Right lobe of liver (tissue), 6 donors: ENCODE data around the gene CIROP. TPM values are rescaled to one million over a fixed set of nuclear protein-coding genes. Genes with fewer than 3 reads are reported as not detected.

Source experiments
- ATAC-seq, 4 donors: fragments of 200-7000 bp; cut with Tn5 transposase; one replicate each; pipeline ENCODE4 v1.9.1; 2020; ENCODE audit warnings: mild to moderate bottlenecking in 4 of 4, moderate library complexity in 4 of 4
- DNase-seq, 3 donors: peaks; one replicate each; pipeline ENCODE4 v3.0.0-alpha.2; 2020
- H3K27ac ChIP-seq, 3 donors: fragments of 200-600 bp; one replicate each; pipeline ENCODE4 v1.8.0; 2022
- H3K27me3 ChIP-seq, 2 donors: fragments of 200-600 bp; one replicate each; pipeline ENCODE4 v1.8.0; 2022
- H3K36me3 ChIP-seq, 4 donors: fragments of 200-600 bp; sonication (generic) in 1 of 4; one replicate each; pipeline versions ENCODE4 v1.5.1 to v1.8.0; 2017 to 2022; ENCODE audit warnings: control low read depth in 1 of 4
- H3K4me1 ChIP-seq, 4 donors: fragments of 200-600 bp; sonication (generic) in 1 of 4; one replicate each; pipeline versions ENCODE4 v1.5.1 to v1.8.0; 2017 to 2022; ENCODE audit warnings: control low read depth in 1 of 4
- H3K4me3 ChIP-seq, 3 donors: fragments of 200-600 bp; one replicate each; pipeline ENCODE4 v1.8.0; 2022
- H3K9me3 ChIP-seq, 4 donors: fragments of 200-600 bp; sonication (generic) in 1 of 4; one replicate each; pipeline versions ENCODE4 v1.5.1 to v1.8.0; 2017 to 2022; ENCODE audit warnings: control low read depth in 1 of 4
- POLR2A ChIP-seq: fragments of 450-650 bp; IDR thresholded peaks from one replicate; pipeline ENCODE4 v1.6.1; 2017; ENCODE audit warnings: antibody characterized with exemption, mild to moderate bottlenecking
- WGBS: methylation state at CpG from one replicate; pipeline ENCODE4 v1.1.6; 2018; ENCODE audit warnings: low coverage, low lambda C conversion rate; ENCODE audit not compliant: insufficient coverage; ENCODE audit errors: missing lambda C conversion rate; 5-methylcytosine and 5-hydroxymethylcytosine counted together
- intact Hi-C, 2 donors: fragments of 100-400 bp; cut with DNase I; formaldehyde crosslinking; loops; one replicate each; pipeline versions ENCODE4 v1.11.2 to v1.14.1; 2022
- long read RNA-seq: library from polyadenylated mRNA; unstranded; transcript quantifications from one replicate; pipeline ENCODE4 v2.0.0, GENCODE V29; 2019
- total RNA-seq, 6 experiments: library from RNA; depleted of rRNA in 2 of 6; stranded (reverse); fragments of >200 nt in 2 of 6; fragmentation: NEBNext Ultra II Directional in 3 of 6; extraction: Animal tissue kit (Norgen Biotek cat#: 25700) in 3 of 6; gene quantifications; one replicate each; pipeline versions ENCODE4 v1.1.0 to v1.2.4, GENCODE V29; 2016 to 2023
- TF ChIP-seq, protein P1 (sequence below), 4 donors: fragments of 200-600 bp in 3 of 4; fragments of 450-650 bp in 1 of 4; IDR thresholded peaks; one replicate each; pipeline versions ENCODE4 v1.5.1 to v1.8.0; 2016 to 2022; ENCODE audit warnings: antibody characterized with exemption in 4 of 4, mild to moderate bottlenecking in 2 of 4
- donor health status: DM: no; HTN: yes; CAD: no.
- donor health status: DM: no; HTN: no; CAD: no.
- donor health status: DM: no; HTN: no; CAD: no.
- donor health status: DM: no; HTN: yes; CAD: no.
- donor health status: DM: no; HTN: yes; CAD: no.

CIROP gene, protein sequence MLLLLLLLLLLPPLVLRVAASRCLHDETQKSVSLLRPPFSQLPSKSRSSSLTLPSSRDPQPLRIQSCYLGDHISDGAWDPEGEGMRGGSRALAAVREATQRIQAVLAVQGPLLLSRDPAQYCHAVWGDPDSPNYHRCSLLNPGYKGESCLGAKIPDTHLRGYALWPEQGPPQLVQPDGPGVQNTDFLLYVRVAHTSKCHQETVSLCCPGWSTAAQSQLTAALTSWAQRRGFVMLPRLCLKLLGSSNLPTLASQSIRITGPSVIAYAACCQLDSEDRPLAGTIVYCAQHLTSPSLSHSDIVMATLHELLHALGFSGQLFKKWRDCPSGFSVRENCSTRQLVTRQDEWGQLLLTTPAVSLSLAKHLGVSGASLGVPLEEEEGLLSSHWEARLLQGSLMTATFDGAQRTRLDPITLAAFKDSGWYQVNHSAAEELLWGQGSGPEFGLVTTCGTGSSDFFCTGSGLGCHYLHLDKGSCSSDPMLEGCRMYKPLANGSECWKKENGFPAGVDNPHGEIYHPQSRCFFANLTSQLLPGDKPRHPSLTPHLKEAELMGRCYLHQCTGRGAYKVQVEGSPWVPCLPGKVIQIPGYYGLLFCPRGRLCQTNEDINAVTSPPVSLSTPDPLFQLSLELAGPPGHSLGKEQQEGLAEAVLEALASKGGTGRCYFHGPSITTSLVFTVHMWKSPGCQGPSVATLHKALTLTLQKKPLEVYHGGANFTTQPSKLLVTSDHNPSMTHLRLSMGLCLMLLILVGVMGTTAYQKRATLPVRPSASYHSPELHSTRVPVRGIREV
- not detected for total RNA-seq
- long read RNA-seq, result 0 reads

DNA sequence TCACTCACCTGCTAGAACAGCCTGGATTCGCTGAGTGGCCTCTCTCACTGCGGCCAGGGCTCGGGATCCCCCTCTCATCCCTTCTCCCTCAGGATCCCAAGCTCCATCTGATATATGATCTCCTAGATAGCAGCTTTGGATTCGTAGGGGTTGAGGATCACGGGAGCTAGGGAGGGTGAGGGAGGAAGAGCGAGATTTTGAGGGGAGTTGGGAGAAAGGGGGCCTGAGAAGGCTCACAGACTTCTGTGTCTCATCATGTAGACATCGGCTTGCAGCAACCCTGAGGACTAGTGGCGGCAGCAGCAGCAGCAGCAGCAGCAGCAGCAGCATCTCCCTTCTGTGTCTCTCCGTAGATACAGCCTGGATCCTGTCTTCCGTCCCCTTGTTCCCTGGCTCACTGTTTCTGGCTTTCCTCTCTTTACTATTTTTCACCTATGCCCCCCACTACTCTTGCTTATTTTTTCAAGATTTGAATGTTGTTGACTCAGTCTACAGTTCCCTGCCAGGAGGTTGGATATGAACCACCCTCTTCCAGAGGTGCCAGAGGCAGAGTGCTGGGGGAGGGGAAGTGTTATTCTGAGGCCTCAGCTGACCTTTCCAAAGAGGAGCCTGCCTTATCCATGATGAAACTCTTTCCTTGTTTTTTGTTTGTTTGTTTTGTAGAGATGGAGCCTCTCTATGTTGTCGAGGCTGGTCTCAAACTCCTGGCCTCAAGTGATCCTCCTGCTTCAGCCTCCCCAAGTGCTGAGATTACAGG, at the start of gene CIROP:
CIROP (minus strand) TSS at position 399 of the 757 bp plus-strand sequence; CDS start at position 330, 69 bp downstream.
- 59% methylated on average over 9 of the region's 11 CpGs for whole genome bisulfite sequencing
- Histone ChIP-seq H3K9me3 (no peaks in the 10 kb centered on the region), H3K4me3 (no peak within 1 kb of the TSS), H3K4me1 (peaks cover 0 to under 1% (median 0%) of the 10 kb centered on the region in 4 donors), H3K36me3 (no peaks in the 10 kb centered on the region), H3K27me3 (no peaks in the 10 kb centered on the region), H3K27ac (no peak within 1 kb of the TSS)
- DNase-seq, result no peak
- intact Hi-C loops, result no loop called here
- TF ChIP-seq, protein P1, sequence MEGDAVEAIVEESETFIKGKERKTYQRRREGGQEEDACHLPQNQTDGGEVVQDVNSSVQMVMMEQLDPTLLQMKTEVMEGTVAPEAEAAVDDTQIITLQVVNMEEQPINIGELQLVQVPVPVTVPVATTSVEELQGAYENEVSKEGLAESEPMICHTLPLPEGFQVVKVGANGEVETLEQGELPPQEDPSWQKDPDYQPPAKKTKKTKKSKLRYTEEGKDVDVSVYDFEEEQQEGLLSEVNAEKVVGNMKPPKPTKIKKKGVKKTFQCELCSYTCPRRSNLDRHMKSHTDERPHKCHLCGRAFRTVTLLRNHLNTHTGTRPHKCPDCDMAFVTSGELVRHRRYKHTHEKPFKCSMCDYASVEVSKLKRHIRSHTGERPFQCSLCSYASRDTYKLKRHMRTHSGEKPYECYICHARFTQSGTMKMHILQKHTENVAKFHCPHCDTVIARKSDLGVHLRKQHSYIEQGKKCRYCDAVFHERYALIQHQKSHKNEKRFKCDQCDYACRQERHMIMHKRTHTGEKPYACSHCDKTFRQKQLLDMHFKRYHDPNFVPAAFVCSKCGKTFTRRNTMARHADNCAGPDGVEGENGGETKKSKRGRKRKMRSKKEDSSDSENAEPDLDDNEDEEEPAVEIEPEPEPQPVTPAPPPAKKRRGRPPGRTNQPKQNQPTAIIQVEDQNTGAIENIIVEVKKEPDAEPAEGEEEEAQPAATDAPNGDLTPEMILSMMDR (IDR thresholded peaks at IDR 0.05), result no peak
- no peak for TF ChIP-seq POLR2A
- no peak for ATAC-seq

DNA sequence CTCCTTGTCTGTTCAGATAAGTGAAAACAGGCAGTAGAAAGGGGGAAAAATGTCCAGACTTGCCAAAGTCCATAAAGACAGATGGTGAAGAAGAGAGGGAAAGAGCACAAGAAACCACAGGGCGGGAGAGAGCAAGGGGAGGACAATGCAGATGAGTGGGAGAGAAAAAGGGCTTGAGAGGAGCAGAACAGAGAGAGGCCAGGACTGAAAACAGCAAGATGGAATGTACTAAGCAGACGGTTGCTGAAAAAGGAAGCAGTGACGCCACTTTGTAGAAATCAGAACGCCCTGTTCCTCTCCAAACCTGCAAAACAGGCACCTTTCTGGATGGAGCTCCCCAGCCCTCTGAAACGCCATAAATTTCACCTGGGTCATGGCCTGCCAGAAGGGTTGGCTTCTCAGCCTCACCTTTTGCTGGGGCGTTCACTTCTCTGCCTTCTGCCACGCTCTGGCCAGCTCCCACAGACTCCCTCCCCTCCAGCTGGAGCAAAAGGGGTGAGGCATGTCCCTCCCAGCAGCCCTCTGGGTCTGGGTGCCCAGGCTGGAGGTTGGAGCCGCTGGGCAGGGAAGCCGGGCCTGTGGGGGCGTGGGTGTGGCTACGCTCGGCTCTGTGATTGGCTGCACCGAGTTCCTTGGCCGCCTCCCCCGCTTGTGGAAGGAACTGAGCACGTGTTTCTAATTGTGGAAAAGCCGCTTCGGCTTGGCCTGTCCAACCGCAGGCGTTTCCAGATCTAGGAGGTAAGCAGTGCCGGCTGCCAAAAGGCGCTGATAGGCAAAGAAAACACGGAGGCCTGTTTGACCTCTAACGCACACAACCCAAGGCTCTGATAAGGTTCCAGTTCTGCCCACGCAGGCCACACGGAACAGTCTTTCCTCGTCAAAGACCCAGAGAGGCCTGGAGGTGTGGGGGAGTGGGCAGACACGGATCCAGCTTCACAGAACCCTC, 49.3 kb upstream of the CIROP start:
- H3K27ac ChIP-seq, result peak overlapping the region; percentile 3 to 43 (median 39)
- no peak overlapping the region for H3K4me3 ChIP-seq
- ATAC-seq (peak; percentile 78 to 84 (median 80)), DNase-seq (peak; percentile 65 to 77 (median 73))
- no peaks in the 10 kb centered on the region for H3K4me1 ChIP-seq
- no peaks in the 10 kb centered on the region for H3K36me3 ChIP-seq
- TF ChIP-seq, protein P1 (IDR thresholded peaks at IDR 0.05), result no peak
- TF ChIP-seq POLR2A, result peak; percentile 20
- H3K9me3 ChIP-seq, result no peaks in the 10 kb centered on the region
- WGBS, result 28% methylated on average over 10 of the region's 28 CpGs
- intact Hi-C loops, result no loop called here
- no peaks in the 10 kb centered on the region for H3K27me3 ChIP-seq

DNA sequence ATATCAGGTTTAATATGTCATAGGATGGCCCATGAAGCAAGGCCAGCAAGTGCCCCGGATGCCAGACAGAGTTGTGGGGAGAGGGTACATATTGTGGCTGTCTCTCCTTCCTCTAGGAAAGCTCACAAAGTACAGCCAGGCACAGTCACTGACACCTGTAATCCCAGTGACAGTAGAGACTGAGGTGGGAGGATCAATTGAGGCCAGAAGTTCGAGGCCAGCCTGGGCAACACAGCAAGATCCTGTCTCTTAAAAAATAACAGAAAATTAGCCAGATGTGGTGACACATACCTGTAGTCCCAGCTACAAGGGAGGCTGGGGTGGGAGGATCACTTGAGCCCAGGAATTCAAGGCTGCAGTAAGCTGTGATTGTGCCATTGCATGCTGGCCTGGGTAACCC, 46.6 kb upstream of the CIROP start:
- 67% methylated on average over 2 of the region's 2 CpGs for WGBS
- Histone ChIP-seq H3K9me3 (no peaks in the 10 kb centered on the region), H3K4me1 (no peaks in the 10 kb centered on the region), H3K27me3 (no peaks in the 10 kb centered on the region), H3K4me3 (no peak overlapping the region), H3K36me3 (no peaks in the 10 kb centered on the region), H3K27ac (no peak overlapping the region)
- ATAC-seq (no peak), DNase-seq (no peak)
- TF ChIP-seq, protein P1 (IDR thresholded peaks at IDR 0.05), result no peak
- no peak for TF ChIP-seq POLR2A
- intact Hi-C loops, result no loop called here

DNA sequence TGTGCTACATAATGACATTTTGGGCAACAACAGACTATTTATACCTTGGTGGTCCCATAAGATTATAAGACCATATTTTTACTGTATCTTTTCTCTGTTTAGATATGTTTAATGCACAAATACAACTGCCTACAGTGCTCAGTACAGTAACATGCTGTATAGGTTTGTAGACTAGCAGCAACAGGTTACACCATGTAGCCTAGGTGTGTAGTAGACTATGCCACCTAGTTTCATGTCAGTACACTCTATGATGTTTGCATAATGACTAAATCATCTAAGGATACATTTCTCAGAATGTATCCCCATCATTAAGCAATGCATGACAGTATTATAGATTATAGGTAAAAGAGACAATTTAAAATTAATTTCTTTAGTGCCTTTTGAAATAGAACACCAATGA, 45.0 kb upstream of the CIROP start:
- no peaks in the 10 kb centered on the region for H3K9me3 ChIP-seq
- DNase-seq, result no peak
- ATAC-seq, result no peak
- H3K27me3 ChIP-seq, result no peaks in the 10 kb centered on the region
- no peak overlapping the region for H3K27ac ChIP-seq
- TF ChIP-seq, protein P1 (IDR thresholded peaks at IDR 0.05), result no peak
- TF ChIP-seq POLR2A, result no peak
- intact Hi-C loops, result no loop called here
- H3K4me1 ChIP-seq, result no peaks in the 10 kb centered on the region
- no peak overlapping the region for H3K4me3 ChIP-seq
- no peaks in the 10 kb centered on the region for H3K36me3 ChIP-seq
